ENCODE results near the gene CHAT.

GRCh38 chr10:49711481-49711880 is 97.6 kb downstream of the CHAT start:
- no peak for TF ChIP-seq CTCF (IDR thresholded peaks at IDR 0.05)
- TF ChIP-seq EZH2phosphoT487 (IDR thresholded peaks at IDR 0.05), result no peak
